Astrocyte (in vitro differentiated cells and primary cell): ENCODE data around the gene NAALADL2.

ENCODE experiments used
- EZH2 ChIP-seq: IDR thresholded peaks from 2 replicates; pipeline ENCODE4 v1.6.1; 2012; ENCODE audit warnings: mild to moderate bottlenecking, low read length, inconsistent platforms; ENCODE audit not compliant: insufficient read depth
- TF ChIP-seq, protein P1 (sequence below): IDR thresholded peaks from 2 replicates; pipeline ENCODE4 v1.5.1; 2011; ENCODE audit warnings: low read depth, mild to moderate bottlenecking, inconsistent platforms, low read length, moderate library complexity; ENCODE audit not compliant: insufficient read depth

DNA sequence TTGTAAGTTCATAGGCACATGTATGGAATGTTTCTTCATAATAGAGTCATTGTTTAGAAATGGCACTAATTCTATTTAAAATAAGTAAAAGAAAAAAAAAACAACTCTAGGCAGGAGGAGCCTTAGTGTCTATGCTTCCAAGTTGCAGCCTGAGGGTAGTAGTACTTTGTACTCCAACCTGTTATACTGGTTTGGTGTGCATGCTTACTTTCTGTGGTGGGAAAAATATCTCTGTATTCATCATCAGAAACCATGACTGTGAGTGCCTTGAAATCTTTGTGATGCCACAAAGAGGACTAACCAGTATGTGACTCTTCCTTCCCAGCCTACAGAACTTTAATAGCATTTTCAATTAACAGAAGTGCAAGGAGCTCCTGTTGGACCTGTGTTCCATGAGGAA is 4.4 kb downstream of the NAALADL2 start:
- TF ChIP-seq, protein P1, sequence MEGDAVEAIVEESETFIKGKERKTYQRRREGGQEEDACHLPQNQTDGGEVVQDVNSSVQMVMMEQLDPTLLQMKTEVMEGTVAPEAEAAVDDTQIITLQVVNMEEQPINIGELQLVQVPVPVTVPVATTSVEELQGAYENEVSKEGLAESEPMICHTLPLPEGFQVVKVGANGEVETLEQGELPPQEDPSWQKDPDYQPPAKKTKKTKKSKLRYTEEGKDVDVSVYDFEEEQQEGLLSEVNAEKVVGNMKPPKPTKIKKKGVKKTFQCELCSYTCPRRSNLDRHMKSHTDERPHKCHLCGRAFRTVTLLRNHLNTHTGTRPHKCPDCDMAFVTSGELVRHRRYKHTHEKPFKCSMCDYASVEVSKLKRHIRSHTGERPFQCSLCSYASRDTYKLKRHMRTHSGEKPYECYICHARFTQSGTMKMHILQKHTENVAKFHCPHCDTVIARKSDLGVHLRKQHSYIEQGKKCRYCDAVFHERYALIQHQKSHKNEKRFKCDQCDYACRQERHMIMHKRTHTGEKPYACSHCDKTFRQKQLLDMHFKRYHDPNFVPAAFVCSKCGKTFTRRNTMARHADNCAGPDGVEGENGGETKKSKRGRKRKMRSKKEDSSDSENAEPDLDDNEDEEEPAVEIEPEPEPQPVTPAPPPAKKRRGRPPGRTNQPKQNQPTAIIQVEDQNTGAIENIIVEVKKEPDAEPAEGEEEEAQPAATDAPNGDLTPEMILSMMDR, result no peak
- no peak for TF ChIP-seq EZH2
